Fibroblast of skin of right quadriceps (primary cell): Measurements from ENCODE around the gene ZFAND6.

Source experiments
- DNase-seq: peaks from one replicate; pipeline ENCODE4 v3.0.0-alpha.2; 2013

The ZFAND6 gene

DNA sequence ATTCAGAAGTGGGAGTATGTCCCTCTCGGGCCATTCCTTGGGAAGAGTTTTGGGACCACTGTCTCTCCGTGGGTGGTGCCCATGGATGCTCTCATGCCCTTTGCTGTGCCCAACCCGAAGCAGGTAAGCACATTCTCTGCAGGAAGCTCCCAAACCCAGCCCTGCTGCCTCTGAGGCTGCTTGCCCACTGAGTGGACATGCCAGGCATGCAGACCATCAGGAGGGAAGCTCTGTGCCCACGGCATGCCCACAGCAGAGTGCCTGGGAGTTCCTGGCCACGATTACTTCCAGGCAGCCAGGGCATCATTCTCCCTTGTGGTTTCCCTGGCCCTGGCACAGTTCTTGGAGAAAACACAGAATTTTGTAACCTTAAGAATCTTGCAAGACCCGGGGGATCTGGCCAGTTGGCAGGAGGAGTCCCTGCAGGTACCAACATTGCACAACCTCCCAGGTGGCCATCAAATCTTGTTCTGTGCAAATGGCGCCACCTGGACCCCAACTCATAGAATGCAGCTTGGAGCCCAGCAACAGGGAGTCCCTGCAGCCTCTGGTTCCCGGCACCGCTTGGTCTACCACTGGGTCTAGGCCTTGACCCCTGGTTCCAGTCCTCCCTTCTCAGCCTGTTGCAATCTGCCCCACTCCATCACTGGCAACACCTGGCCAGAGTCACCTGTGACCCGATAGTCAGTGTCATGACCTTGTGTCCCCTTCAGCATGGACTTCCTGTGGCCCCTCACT lies 113.7 kb downstream of the ZFAND6 start:
- peak; percentile 42 for DNase-seq

DNA sequence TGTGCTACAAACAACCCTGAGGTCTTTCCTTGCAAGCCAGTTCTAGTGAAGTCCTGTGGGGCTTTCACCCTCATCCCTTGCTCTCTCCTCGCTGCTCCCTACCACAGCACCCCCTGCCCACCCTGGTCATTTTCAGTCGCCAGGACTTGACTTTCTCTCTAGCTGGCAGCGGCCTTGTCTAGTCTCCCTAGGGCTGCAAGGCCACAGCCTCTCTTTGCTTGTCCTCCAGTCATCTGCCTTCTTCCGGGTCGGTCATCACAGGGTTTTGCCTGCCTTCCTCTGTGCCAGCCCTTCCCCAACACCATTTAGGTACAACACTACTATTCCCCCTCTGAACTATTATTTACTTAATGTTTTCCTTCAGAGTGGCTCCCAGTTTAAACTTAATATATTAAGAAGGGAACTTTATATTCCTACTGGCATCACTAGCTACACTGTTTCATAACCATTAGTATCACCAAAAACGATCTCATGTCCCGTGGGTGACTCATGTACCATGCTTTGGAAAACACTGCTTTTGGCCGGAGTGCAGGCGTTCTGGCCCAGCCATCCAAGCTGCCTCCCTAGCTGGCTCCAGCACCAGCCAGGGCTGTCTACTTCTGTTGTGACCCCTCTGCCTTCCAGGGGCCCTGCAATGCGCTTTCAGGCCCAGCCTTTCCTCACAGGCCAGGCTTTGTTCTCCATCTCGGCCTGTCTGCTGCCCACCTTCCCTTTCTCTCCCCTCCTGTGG lies 114.7 kb downstream of the ZFAND6 start:
- DNase-seq: peak; percentile 48

DNA sequence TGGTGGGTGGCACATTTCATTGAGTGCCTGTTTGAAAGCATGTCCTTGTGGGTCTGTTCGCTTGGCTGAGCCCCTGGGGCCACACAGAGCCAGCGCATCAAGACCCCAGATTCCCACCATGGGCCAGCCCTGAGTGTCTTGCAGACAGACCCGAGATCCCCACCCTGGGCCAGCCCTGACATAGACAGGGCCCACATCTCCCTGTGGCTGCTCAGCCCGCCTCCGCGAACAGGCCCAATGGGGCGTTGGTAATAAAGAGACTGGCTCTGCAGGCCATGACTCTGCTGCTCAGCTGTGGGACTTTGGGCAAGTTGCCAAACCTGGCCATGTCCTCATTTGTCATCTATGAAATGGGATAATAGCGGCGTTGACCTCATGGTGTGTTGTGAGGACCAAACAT lies 116.0 kb downstream of the ZFAND6 start:
- no peak for DNase-seq

DNA sequence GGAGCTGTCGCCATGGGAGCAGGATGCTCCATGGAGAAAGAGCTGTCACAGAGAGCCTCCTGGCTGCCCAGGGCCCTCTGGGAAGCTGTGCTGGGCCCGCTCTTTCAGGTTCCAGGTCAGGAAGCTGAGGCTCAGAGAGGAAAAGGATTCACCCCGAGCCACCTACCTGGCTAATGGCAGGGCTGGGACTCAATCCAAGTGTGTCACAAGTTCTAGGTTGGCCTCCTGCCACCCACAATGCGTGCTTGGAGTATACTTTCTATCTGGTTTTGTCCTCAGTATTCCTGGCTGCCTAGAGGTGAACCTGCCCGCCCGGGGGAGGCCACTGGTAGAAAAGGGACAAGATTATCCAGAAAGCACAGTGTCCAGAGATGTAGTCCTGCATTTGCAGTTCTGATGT lies 117.0 kb downstream of the ZFAND6 start:
- DNase-seq: no peak

DNA sequence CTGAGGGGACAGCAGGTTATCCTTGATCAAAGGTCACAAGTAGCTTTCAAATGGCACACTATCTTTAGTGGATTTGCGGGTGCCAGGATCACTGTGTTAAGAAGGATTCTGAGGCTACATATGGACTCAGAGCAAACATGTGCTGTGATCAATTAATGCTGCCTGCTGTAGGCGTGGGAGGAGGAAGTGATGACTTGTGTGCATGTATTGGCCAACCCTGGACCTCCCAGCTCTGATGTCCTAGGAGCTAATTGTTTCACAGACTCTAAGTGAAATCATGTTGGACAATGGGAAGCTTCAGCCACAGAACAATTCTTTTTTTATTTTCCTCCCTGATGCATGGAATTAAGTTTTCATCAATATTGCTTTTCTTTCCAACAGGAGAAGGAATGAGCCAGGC lies 117.7 kb downstream of the ZFAND6 start:
- no peak for DNase-seq

DNA sequence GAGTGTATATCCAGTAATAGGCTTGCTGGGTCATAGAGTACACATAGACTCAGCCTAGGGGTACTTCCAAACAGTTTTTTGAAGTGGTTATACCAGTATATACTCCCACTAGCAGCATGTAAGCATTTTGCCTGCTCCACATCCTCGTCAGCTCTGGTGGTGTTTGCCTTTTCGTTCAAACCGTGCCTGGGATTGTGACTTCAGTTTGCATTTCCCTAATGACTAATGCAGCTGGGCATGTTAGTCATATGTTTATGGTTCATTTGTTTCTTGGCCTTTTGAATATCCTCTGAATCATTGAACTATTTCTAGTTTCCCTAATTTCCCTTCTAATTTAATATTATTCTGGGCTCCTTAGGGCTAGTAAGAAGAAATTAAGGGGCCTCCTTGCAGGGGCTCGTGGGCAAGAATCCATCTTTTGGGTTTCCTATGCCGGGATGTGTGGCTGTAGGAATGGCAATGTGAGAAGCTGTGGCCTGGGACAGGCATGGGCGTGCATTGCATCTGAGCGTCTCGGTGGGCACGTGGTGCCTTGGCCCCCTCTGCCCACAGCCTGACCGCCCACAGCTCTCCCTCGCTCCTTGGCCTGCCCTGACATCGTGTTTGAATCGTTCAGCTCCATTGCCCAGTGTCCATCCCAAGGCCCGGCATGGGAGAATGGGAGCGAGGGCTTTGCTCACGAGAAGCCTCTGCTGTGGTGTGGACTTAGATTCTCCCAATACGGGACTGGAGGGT lies 119.7 kb downstream of the ZFAND6 start:
- peak; percentile 89 for DNase-seq

DNA sequence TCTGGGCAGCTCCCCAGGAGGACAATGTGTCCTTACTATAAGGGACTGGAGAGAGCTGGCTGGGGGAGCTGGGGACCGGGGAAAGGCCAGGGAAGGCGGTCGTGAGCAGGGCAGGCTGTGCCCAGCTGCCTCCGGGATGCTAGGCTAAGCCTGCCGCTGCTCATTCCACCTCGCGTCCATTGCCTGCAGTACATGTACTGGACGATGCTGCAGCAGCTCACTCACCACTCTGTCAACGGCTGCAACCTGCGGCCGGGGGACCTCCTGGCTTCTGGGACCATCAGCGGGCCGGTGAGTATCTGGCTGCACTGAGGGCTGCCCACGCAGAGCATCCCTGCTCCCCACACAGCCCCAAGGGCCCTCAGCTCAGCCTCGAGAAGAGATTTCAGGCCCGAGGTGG lies 120.5 kb downstream of the ZFAND6 start:
- DNase-seq: no peak

DNA sequence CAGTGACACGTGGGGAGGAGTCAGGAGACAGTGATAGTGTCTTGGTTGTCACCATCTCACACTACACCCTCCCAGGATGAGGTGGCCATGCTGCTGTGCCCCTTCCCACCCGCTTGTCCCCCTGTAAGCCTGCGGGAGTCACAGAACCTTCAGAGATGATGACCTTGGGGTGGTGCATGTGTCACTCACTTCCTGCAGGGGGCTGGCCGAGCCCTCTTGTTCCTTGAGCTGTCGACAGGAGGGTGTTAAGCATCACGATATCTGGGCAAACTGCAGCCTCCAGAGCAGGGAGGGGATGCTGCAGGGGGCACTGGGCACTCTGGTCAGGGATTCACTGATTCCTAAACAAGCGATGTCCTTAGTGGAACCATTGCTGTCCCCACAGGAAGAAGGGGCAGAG lies 121.0 kb downstream of the ZFAND6 start:
- DNase-seq: no peak

DNA sequence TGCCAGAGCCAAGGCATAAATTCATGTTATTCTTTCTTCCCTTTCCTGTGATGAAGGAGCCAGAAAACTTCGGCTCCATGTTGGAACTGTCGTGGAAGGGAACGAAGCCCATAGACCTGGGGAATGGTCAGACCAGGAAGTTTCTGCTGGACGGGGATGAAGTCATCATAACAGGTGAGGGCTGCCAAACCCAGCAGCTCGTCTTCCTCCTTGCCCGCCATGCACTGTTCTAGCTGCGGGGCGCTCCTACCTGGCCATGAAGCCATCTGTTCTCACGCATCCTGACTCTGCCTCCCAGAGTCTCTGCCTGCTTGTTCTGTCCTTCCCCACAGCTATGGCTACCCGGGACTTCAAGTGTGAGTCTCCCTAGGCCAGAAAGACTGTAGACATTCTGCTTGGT lies 121.5 kb downstream of the ZFAND6 start:
- DNase-seq: no peak

DNA sequence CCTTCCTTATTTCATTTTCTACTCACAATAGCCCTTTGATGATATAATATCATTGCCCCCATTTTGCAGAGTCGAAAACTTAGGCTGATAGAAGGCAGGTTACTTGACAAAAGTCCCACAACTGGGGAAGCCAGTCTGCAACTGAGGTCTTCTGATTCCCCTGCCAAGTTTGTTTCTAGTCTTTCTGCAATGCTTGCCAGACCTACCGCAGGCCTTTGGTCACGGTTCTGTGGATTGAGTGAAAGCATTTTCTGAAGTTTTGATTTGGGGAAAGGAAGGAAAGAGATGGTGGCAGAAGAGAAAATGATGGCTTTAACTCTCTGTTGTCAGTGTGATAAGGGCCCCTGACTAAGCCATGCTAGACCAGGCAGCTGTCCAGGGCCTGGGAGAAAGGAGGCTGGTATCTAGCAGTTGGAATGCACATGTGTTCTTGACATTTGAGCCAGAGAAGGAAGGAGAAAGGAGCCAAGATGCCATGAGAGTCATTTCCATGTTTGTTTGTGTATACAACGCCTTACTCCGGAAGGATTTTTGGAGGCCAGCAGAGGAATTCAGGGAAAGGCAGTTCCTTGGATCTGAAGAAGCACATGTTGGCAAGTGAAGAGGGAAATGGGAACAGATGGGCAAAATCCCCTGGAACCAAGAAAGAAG lies 123.3 kb downstream of the ZFAND6 start:
- peak; percentile 61 for DNase-seq

DNA sequence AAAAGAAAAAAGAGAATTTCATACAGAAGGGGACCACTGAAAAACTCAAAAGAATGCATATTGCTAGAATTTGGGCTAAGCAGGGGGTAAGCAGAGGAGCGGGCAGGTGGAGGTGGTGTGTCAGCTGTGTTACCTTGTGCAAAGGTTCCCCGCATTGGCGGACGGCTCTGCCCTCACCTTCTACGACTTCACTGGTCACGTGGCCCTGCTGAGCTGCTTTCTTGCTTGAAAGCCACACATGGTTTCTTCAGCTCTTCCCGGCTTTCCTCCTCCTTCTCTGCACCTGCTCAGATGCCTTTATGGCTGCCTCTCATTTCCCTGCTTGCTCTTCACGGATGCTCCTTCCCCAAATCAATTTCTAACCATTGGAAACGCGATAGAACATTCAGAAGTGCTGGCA lies 123.8 kb downstream of the ZFAND6 start:
- DNase-seq: no peak

DNA sequence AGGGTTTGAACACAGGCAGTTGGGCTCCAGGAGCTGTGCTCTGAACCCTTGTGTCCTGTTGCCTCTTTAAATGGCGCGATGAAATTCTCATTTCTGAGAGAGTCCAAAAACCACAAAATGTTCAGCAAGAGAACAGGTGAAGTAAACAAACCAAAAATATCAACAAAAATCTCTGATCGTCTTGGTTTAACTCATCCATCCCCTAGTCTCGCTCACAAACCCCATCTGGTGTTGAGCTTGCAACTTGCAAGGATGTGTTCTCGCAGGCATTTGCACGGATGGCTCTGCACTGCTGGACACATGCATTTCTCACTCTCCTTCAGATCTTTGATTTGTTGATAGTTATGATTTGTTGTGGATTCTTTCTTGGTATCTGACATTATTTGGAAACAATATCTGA lies 124.4 kb downstream of the ZFAND6 start:
- no peak for DNase-seq

DNA sequence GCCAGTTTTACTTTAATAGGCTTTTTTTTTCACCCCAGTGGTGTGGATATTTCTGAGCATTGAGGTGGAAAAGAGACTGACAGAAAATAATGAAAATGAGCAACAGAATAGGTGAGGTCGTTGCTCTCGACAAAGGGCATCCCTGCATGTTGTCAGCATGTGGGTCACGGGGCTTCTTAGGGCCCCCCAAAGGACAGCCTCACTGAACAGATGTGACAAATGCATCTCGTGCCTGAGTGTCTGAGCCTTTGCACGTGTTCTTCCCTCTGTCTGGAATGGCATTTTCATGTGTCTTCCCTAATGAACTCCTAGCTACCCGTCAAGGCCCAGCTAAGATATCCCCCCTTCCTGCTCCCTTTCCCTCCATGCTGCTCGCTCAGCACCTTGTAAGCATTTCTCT lies 125.1 kb downstream of the ZFAND6 start:
- DNase-seq: no peak

DNA sequence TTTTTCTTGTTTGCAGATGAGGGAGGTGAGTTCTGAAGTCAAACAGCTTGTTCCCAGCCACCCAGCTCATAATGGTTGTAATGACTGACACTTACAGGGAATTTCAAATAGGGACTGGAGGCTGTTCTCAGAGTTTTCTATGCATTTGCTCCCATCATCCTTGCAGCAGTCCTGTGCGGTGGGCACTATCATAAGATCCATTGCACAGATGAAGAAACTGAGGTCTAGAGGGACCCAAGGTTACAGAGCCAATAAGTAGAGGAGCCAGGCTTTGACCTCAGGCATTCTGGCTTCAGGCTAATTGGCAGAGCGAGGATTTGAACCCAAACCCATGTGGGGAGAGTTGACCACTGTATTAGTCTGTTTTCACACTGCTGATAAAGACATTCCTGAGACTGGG lies 125.7 kb downstream of the ZFAND6 start:
- DNase-seq: no peak

DNA sequence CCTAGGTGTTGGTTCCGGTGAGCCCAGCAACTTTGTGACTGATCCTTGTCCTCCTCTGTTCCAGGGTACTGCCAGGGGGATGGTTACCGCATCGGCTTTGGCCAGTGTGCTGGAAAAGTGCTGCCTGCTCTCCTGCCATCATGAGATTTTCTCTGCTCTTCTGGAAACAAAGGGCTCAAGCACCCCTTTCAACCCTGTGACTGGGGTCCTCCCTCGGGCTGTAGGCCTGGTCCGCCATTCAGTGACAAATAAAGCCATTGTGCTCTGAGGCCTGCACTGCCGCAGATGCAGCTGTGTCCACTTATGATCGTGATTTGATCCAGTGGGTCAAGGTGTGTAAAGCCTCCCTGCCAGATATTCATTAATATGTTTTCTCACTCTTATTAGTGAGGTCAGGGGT lies 126.6 kb downstream of the ZFAND6 start:
- no peak for DNase-seq

DNA sequence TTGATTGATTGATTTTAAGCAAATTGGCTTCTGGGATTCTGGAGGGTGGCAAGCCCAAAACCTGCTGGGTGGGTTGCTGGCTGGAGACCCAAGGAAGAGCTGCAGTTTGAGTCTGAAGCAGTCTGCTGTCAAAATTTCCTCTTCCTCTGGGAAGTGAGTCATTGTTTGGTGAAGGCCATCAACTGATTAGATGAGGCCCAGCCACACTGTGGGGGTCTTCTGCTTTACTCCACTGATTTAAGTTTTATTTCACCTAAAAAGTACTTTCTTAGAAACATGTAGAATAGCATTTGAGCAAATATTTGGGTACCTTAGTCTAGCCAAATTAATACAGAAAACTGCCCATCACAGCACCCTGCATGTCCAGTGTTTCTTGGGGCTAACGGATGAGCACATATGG lies 127.1 kb downstream of the ZFAND6 start:
- no peak for DNase-seq
